DND-41 (cell line): ENCODE measurements around the gene ERCC1.

Experiments used
- ATAC-seq: fragments of 200-7000 bp; cut with Tn5 transposase; 3 replicates; pipeline ENCODE4 v1.9.1; 2021; ENCODE audit warnings: low read depth; ENCODE audit not compliant: insufficient read depth
- DNase-seq: peaks from one replicate; pipeline ENCODE4 v3.0.0-alpha.2; 2020
- H2AFZ ChIP-seq: 2 replicates; pipeline ENCODE4 v1.6.0; 2012; ENCODE audit warnings: low read depth, low read length
- H3K27ac ChIP-seq: 2 replicates; pipeline ENCODE4 v1.5.1; 2012; ENCODE audit warnings: low read length, inconsistent platforms
- H3K27me3 ChIP-seq: fragments of 200-600 bp; sonication (generic); 2 replicates; pipeline ENCODE4 v1.6.0; 2012; ENCODE audit warnings: low read length, mild to moderate bottlenecking, inconsistent platforms; ENCODE audit not compliant: insufficient read depth, poor library complexity
- H3K36me3 ChIP-seq: 2 replicates; pipeline ENCODE4 v1.5.1; 2012; ENCODE audit warnings: low read length, inconsistent platforms; ENCODE audit not compliant: insufficient read depth
- H3K4me1 ChIP-seq: 2 replicates; pipeline ENCODE4 v1.5.1; 2012; ENCODE audit warnings: mild to moderate bottlenecking, low read length; ENCODE audit not compliant: insufficient read depth
- H3K4me2 ChIP-seq: 2 replicates; pipeline ENCODE4 v1.6.0; 2012; ENCODE audit warnings: mild to moderate bottlenecking, moderate library complexity, low read length, inconsistent platforms; ENCODE audit not compliant: insufficient read depth
- H3K4me3 ChIP-seq, 2 experiments: fragments of 200-600 bp in 1 of 2; shearing (Covaris generic) in 1 of 2; 2 replicates each; pipeline ENCODE4 v1.5.1; 2012 to 2016; ENCODE audit warnings: inconsistent platforms in 2 of 2, low read length in 2 of 2, mild to moderate bottlenecking in 2 of 2, low read depth in 1 of 2, moderate library complexity in 1 of 2
- H3K79me2 ChIP-seq: 2 replicates; pipeline ENCODE4 v1.6.0; 2012; ENCODE audit warnings: low read length, inconsistent platforms; ENCODE audit not compliant: insufficient read depth
- H3K9ac ChIP-seq: 2 replicates; pipeline ENCODE4 v1.6.0; 2012; ENCODE audit warnings: low read depth, mild to moderate bottlenecking, inconsistent platforms, low read length, moderate library complexity
- H3K9me3 ChIP-seq: 2 replicates; pipeline ENCODE4 v1.5.1; 2012; ENCODE audit warnings: low read length, moderate library complexity, mild to moderate bottlenecking, inconsistent platforms; ENCODE audit not compliant: insufficient read depth, severe bottlenecking
- H4K20me1 ChIP-seq: 2 replicates; pipeline ENCODE4 v1.6.0; 2012; ENCODE audit warnings: low read length; ENCODE audit not compliant: insufficient read depth
- EZH2 ChIP-seq: IDR thresholded peaks from 3 replicates; pipeline ENCODE4 v1.6.1; 2012; ENCODE audit warnings: borderline replicate concordance, low read depth, mild to moderate bottlenecking, moderate library complexity, low read length, inconsistent platforms; ENCODE audit not compliant: severe bottlenecking
- TF ChIP-seq, protein P1 (sequence below): IDR thresholded peaks from 2 replicates; pipeline ENCODE4 v1.5.1; 2012; ENCODE audit warnings: borderline replicate concordance, low read length, moderate library complexity, mild to moderate bottlenecking; ENCODE audit not compliant: poor library complexity, severe bottlenecking; ENCODE audit errors: extremely low read depth

Gene ERCC1

DNA sequence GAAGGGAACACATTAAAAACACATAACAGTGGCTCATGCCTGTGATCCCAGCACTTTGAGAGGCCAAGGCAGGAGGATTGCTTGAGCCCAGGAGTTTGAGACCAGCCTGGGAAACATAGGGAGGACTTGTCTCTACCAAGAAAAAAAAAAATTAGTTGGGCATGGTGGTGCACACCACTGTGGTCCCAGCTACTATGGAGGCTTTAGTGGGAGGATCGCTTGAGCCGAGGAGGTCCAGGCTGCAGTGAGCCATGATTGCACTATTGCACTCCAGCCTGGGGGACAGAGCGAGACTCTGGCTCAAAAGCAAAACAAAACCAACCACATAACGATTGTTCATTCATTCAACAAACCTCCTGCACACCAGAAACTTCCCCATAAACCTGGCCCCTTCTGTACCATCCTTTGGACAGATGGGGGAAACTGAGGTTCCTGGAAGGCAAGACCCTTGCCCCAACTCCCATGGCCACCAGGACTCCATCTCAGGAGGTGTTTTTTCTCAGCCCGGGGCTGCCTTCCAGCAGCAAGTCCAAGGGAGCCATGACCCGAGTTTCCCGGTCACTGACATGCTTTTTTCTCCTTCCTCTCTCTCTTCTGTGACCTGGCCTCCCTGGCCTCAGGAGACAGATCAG lies 48.3 kb upstream of the ERCC1 start:
- no peaks in the 10 kb centered on the region for H3K36me3 ChIP-seq
- peaks cover 13% of the 10 kb centered on the region for H4K20me1 ChIP-seq
- H3K27ac ChIP-seq: no peak overlapping the region
- peaks cover 35% of the 10 kb centered on the region for H3K4me1 ChIP-seq
- no peak for ATAC-seq
- H2AFZ ChIP-seq: no peak overlapping the region
- no peak for DNase-seq
- H3K9me3 ChIP-seq: no peaks in the 10 kb centered on the region
- no peak overlapping the region for H3K4me3 ChIP-seq
- no peaks in the 10 kb centered on the region for H3K79me2 ChIP-seq
- H3K9ac ChIP-seq: no peak overlapping the region
- H3K4me2 ChIP-seq: no peak overlapping the region
- TF ChIP-seq, protein P1, sequence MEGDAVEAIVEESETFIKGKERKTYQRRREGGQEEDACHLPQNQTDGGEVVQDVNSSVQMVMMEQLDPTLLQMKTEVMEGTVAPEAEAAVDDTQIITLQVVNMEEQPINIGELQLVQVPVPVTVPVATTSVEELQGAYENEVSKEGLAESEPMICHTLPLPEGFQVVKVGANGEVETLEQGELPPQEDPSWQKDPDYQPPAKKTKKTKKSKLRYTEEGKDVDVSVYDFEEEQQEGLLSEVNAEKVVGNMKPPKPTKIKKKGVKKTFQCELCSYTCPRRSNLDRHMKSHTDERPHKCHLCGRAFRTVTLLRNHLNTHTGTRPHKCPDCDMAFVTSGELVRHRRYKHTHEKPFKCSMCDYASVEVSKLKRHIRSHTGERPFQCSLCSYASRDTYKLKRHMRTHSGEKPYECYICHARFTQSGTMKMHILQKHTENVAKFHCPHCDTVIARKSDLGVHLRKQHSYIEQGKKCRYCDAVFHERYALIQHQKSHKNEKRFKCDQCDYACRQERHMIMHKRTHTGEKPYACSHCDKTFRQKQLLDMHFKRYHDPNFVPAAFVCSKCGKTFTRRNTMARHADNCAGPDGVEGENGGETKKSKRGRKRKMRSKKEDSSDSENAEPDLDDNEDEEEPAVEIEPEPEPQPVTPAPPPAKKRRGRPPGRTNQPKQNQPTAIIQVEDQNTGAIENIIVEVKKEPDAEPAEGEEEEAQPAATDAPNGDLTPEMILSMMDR: no peak
- TF ChIP-seq EZH2: no peak
- peaks cover 5% of the 10 kb centered on the region for H3K27me3 ChIP-seq

DNA sequence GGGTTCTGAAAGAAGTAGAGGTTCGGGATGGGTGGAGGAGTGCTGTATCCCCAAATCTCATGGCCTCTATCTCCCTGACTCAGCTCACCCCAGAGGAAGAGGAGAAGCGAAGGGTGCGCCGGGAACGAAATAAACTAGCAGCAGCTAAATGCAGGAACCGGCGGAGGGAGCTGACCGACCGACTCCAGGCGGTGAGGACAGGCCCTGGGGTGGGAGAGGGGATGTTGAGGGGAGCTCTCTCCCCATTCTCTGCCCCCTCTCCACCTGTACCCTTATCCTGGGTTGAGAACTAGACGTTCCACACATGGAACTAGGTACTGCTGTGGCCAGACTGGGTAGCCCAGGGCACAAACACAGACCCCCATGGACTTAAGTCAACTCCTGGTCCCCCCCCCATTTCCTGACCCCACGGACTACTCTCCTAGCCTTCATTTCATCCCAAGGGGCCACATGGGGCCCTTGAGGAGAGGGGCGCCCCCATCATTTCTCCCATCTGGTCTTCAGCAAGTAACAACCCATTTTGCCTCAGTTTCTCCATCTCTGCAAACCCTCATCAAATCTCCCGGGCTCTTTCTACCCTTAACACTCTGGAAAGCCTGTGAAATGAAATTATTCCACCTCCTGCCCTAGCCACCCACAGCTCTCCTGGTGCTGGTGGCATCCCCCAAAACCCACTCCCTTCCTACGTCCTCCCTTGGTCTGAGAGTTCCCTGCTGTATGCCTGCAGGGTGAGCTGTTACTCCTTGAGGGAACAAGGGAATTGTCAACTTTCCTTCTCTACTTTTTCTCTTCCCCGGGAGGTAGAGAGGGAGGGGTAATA lies 47.6 kb upstream of the ERCC1 start:
- H4K20me1 ChIP-seq: peaks cover 14% of the 10 kb centered on the region
- H3K27ac ChIP-seq: no peak overlapping the region
- peaks cover 5% of the 10 kb centered on the region for H3K27me3 ChIP-seq
- no peak overlapping the region for H3K4me2 ChIP-seq
- H3K36me3 ChIP-seq: no peaks in the 10 kb centered on the region
- H3K4me1 ChIP-seq: peaks cover 36% of the 10 kb centered on the region
- no peak for TF ChIP-seq EZH2
- TF ChIP-seq, protein P1: no peak
- no peak for DNase-seq
- no peak for ATAC-seq
- H3K9ac ChIP-seq: no peak overlapping the region
- H2AFZ ChIP-seq: no peak overlapping the region
- H3K4me3 ChIP-seq: no peak overlapping the region
- no peaks in the 10 kb centered on the region for H3K79me2 ChIP-seq
- no peaks in the 10 kb centered on the region for H3K9me3 ChIP-seq

DNA sequence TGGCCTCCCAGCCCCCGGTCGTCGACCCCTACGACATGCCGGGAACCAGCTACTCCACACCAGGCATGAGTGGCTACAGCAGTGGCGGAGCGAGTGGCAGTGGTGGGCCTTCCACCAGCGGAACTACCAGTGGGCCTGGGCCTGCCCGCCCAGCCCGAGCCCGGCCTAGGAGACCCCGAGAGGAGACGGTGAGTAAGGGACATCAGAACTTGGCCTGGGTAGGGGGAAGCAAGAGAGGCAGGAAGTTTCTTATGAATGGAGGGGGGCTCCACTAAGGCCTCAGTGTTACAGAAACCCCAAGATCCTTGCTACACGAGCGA lies 47.0 kb upstream of the ERCC1 start:
- no peak overlapping the region for H3K4me2 ChIP-seq

More for the DNA sequence above, 47.0 kb upstream of the ERCC1 start:
- TF ChIP-seq, protein P1: no peak
- TF ChIP-seq EZH2: no peak
- Histone ChIP-seq H3K27ac (no peak overlapping the region), H4K20me1 (peaks cover 14% of the 10 kb centered on the region), H3K4me3 (no peak overlapping the region), H3K9ac (no peak overlapping the region), H3K27me3 (peaks cover 5% of the 10 kb centered on the region), H3K79me2 (no peaks in the 10 kb centered on the region), H2AFZ (no peak overlapping the region), H3K9me3 (no peaks in the 10 kb centered on the region), H3K4me1 (peaks cover 36% of the 10 kb centered on the region), H3K36me3 (no peaks in the 10 kb centered on the region)
- DNase-seq (no peak), ATAC-seq (no peak)
